GM23338 (cell line): ENCODE measurements around the gene FARP1. TPM values are rescaled to one million over a fixed set of nuclear protein-coding genes. Genes with fewer than 3 reads are reported as not detected.

ENCODE experiments used
- ATAC-seq: fragments of 200-7000 bp; cut with Tn5 transposase; 3 replicates; pipeline ENCODE4 v1.9.1; 2020
- DNase-seq: peaks from one replicate; pipeline ENCODE4 v3.0.0-alpha.2; 2015; ENCODE audit warnings: low spot score
- H2AFZ ChIP-seq: fragments of 200-600 bp; sonication (generic); 2 replicates; pipeline ENCODE4 v1.8.0; 2016; ENCODE audit warnings: antibody characterized with exemption, mild to moderate bottlenecking, moderate library complexity
- H3F3A ChIP-seq: fragments of 200-600 bp; sonication (generic); replicated peaks from 2 replicates; pipeline ENCODE4 v1.8.0; 2017; ENCODE audit warnings: antibody characterized with exemption, mixed run types, low read depth
- H3K27ac ChIP-seq: fragments of 200-600 bp; sonication (generic); 2 replicates; pipeline ENCODE4 v1.6.1; 2016; ENCODE audit warnings: low read depth
- H3K27me3 ChIP-seq: fragments of 200-600 bp; sonication (generic); 2 replicates; pipeline ENCODE4 v1.8.0; 2016; ENCODE audit warnings: mild to moderate bottlenecking, mixed run types, moderate library complexity; ENCODE audit not compliant: insufficient read depth
- H3K36me3 ChIP-seq: fragments of 200-600 bp; sonication (generic); 2 replicates; pipeline ENCODE4 v1.8.0; 2016; ENCODE audit warnings: mild to moderate bottlenecking; ENCODE audit not compliant: insufficient read depth
- H3K4me1 ChIP-seq: fragments of 200-600 bp; sonication (generic); 2 replicates; pipeline ENCODE4 v1.8.0; 2016; ENCODE audit warnings: mild to moderate bottlenecking, moderate library complexity; ENCODE audit not compliant: insufficient read depth
- H3K4me2 ChIP-seq: fragments of 200-600 bp; sonication (generic); 2 replicates; pipeline ENCODE4 v1.7.1; 2017; ENCODE audit warnings: mixed run types
- H3K4me3 ChIP-seq: fragments of 200-600 bp; sonication (generic); 2 replicates; pipeline ENCODE4 v1.6.1; 2016; ENCODE audit warnings: mixed run types
- H3K79me2 ChIP-seq: fragments of 200-600 bp; sonication (generic); replicated peaks from 2 replicates; pipeline ENCODE4 v1.8.0; 2017; ENCODE audit warnings: mild to moderate bottlenecking; ENCODE audit not compliant: insufficient read depth
- H3K9me2 ChIP-seq: fragments of 200-600 bp; sonication (generic); 2 replicates; pipeline ENCODE4 v1.8.0; 2017; ENCODE audit not compliant: insufficient read depth
- H4K20me1 ChIP-seq: fragments of 200-600 bp; sonication (generic); replicated peaks from 2 replicates; pipeline ENCODE4 v1.8.0; 2017; ENCODE audit warnings: mild to moderate bottlenecking; ENCODE audit not compliant: insufficient read depth
- H3K27ac Mint-ChIP-seq: 2 replicates; pipeline ENCODE4 v1.8.0; 2020; ENCODE audit warnings: inconsistent platforms, mild to moderate bottlenecking, moderate library complexity, mixed read lengths
- H3K27me3 Mint-ChIP-seq: 3 replicates; pipeline ENCODE4 v1.8.0; 2022; ENCODE audit warnings: low read depth, mild to moderate bottlenecking, moderate library complexity, mixed read lengths, inconsistent platforms; ENCODE audit not compliant: insufficient read depth, poor library complexity
- H3K36me3 Mint-ChIP-seq: 3 replicates; pipeline ENCODE4 v1.8.0; 2021; ENCODE audit warnings: low read depth, mild to moderate bottlenecking, inconsistent platforms, moderate library complexity, mixed read lengths
- H3K4me1 Mint-ChIP-seq: 3 replicates; pipeline ENCODE4 v1.8.0; 2020; ENCODE audit warnings: mild to moderate bottlenecking, inconsistent platforms, mixed read lengths
- H3K4me3 Mint-ChIP-seq: 3 replicates; pipeline ENCODE4 v1.8.0; 2021; ENCODE audit warnings: moderate library complexity, mild to moderate bottlenecking, inconsistent platforms, mixed read lengths
- H3K9me3 Mint-ChIP-seq: 3 replicates; pipeline ENCODE4 v1.8.0; 2020; ENCODE audit warnings: moderate library complexity, mild to moderate bottlenecking, inconsistent platforms, mixed read lengths
- EZH2 ChIP-seq: fragments of 200-600 bp; sonication (generic); IDR thresholded peaks from one replicate; pipeline ENCODE4 v1.8.0; 2017; ENCODE audit warnings: antibody characterized with exemption, mild to moderate bottlenecking, low read depth; ENCODE audit not compliant: unreplicated experiment
- EZH2phosphoT487 ChIP-seq: fragments of 200-600 bp; sonication (generic); IDR thresholded peaks from one replicate; pipeline ENCODE4 v1.8.1; 2018; ENCODE audit warnings: antibody characterized with exemption; ENCODE audit not compliant: unreplicated experiment
- POLR2AphosphoS5 ChIP-seq: IDR thresholded peaks from 2 replicates; pipeline ENCODE4 v1.6.1; 2016; ENCODE audit warnings: antibody characterized with exemption, low read depth
- STAT1 ChIP-seq: IDR thresholded peaks from one replicate; pipeline ENCODE4 v1.6.1; 2016; ENCODE audit warnings: antibody characterized with exemption; ENCODE audit not compliant: unreplicated experiment
- ZNF114 ChIP-seq: fragments of 250-450 bp; sonication (Bioruptor Pico); IDR thresholded peaks from 2 replicates; pipeline ENCODE4 v1.5.0; 2020; ENCODE audit warnings: mild to moderate bottlenecking, moderate library complexity
- ZNF331 ChIP-seq: fragments of 250-450 bp; sonication (Bioruptor Pico); IDR thresholded peaks from 2 replicates; pipeline ENCODE4 v1.5.0; 2020; ENCODE audit warnings: low read depth, mild to moderate bottlenecking, moderate library complexity
- polyA plus RNA-seq: library from polyadenylated mRNA; unstranded; fragments of >200 nt; fragmentation: Nextera tagmentation; extraction: Ambion mirVana; gene quantifications from 2 replicates; pipeline ENCODE4 v1.2.1, GENCODE V29; 2016
- total RNA-seq: library from RNA; depleted of rRNA; stranded (reverse); fragments of >200 nt; shearing (Covaris generic); gene quantifications from 2 replicates; pipeline ENCODE4 v1.2.3, GENCODE V29; 2014
- TF ChIP-seq, protein P1 (sequence below): fragments of 250-450 bp; sonication (Bioruptor Pico); IDR thresholded peaks from 2 replicates; pipeline ENCODE4 v1.5.0; 2020; ENCODE audit warnings: mild to moderate bottlenecking, moderate library complexity
- TF ChIP-seq, protein P2 (sequence below): IDR thresholded peaks from 2 replicates; pipeline ENCODE4 v1.6.1; 2016; ENCODE audit warnings: antibody characterized with exemption
- TF ChIP-seq, protein P3 (sequence below), 2 experiments: fragments of 200-600 bp in 1 of 2; sonication (generic) in 1 of 2; conservative IDR thresholded peaks; 2 replicates each; pipeline versions ENCODE4 v1.5.1 to v1.6.1; 2016 to 2017; ENCODE audit warnings: antibody characterized with exemption in 2 of 2, low read depth in 2 of 2, mild to moderate bottlenecking in 2 of 2, moderate library complexity in 1 of 2
- TF ChIP-seq, protein P4 (sequence below): IDR thresholded peaks from one replicate; pipeline ENCODE4 v1.6.1; 2018; ENCODE audit warnings: antibody characterized with exemption; ENCODE audit not compliant: unreplicated experiment

FARP1 gene
- total and polyA plus RNA-seq, 2 experiments from 2014 or later, result 53.6 to 82.5 TPM

DNA sequence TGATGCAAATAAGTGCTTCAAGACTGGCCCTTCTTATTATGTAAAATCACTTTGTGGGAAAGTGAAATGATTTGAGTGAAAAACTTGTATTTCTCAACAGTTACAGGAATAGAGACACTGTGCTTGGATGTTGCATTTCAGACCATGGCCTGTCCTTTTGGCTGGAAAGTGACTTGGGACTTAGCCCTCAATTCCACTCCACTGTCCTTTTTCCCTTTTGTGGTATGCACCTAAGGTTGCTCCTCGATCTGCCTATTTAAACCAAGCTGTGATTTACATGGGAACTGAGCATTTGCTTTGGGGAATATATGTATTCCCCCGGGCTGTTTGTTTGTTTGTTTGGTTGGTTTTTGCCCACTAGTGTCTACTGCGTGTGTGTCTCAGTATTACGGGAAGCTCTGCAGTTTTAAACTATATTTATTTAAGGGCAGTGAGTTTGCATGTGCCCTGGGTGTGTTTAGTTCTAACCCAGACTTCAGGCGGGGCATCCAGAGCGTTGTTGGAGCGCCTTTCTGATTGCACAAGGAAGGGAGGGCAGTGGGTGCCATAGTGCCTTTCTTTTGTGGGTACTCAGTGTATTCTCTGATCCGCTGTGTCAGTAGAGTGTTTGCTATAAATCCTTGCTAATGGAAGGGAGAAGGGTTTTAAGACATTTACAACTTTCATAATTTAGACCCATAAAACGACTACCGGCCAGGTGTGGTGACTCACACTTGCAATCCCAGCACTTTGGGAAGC lies 52.3 kb downstream of the FARP1 start:
- H2AFZ ChIP-seq, result no peak overlapping the region
- peaks cover 78% of the 10 kb centered on the region for H3K79me2 ChIP-seq
- H3K9me2 ChIP-seq, result no peaks in the 10 kb centered on the region
- no peak overlapping the region for H3K4me3 ChIP-seq
- H3K4me1 Mint-ChIP-seq, result peaks cover 33% of the 10 kb centered on the region
- peak overlapping the region; percentile 38; the same call in 1 of the 2 replicates for H3K27ac Mint-ChIP-seq
- H3K27ac ChIP-seq, result peak overlapping the region; percentile 67
- H3K9me3 Mint-ChIP-seq, result no peaks in the 10 kb centered on the region; the same call in 2 of the 3 replicates
- no peaks in the 10 kb centered on the region for H3K27me3 ChIP-seq
- H3K4me2 ChIP-seq, result 0 out of 2 replicates have a peak overlapping the region, but pooled peaks have one; percentile 31
- no peak for TF ChIP-seq POLR2AphosphoS5
- no peak for TF ChIP-seq ZNF114 (CRISPR knock-in tag)
- TF ChIP-seq, protein P1, sequence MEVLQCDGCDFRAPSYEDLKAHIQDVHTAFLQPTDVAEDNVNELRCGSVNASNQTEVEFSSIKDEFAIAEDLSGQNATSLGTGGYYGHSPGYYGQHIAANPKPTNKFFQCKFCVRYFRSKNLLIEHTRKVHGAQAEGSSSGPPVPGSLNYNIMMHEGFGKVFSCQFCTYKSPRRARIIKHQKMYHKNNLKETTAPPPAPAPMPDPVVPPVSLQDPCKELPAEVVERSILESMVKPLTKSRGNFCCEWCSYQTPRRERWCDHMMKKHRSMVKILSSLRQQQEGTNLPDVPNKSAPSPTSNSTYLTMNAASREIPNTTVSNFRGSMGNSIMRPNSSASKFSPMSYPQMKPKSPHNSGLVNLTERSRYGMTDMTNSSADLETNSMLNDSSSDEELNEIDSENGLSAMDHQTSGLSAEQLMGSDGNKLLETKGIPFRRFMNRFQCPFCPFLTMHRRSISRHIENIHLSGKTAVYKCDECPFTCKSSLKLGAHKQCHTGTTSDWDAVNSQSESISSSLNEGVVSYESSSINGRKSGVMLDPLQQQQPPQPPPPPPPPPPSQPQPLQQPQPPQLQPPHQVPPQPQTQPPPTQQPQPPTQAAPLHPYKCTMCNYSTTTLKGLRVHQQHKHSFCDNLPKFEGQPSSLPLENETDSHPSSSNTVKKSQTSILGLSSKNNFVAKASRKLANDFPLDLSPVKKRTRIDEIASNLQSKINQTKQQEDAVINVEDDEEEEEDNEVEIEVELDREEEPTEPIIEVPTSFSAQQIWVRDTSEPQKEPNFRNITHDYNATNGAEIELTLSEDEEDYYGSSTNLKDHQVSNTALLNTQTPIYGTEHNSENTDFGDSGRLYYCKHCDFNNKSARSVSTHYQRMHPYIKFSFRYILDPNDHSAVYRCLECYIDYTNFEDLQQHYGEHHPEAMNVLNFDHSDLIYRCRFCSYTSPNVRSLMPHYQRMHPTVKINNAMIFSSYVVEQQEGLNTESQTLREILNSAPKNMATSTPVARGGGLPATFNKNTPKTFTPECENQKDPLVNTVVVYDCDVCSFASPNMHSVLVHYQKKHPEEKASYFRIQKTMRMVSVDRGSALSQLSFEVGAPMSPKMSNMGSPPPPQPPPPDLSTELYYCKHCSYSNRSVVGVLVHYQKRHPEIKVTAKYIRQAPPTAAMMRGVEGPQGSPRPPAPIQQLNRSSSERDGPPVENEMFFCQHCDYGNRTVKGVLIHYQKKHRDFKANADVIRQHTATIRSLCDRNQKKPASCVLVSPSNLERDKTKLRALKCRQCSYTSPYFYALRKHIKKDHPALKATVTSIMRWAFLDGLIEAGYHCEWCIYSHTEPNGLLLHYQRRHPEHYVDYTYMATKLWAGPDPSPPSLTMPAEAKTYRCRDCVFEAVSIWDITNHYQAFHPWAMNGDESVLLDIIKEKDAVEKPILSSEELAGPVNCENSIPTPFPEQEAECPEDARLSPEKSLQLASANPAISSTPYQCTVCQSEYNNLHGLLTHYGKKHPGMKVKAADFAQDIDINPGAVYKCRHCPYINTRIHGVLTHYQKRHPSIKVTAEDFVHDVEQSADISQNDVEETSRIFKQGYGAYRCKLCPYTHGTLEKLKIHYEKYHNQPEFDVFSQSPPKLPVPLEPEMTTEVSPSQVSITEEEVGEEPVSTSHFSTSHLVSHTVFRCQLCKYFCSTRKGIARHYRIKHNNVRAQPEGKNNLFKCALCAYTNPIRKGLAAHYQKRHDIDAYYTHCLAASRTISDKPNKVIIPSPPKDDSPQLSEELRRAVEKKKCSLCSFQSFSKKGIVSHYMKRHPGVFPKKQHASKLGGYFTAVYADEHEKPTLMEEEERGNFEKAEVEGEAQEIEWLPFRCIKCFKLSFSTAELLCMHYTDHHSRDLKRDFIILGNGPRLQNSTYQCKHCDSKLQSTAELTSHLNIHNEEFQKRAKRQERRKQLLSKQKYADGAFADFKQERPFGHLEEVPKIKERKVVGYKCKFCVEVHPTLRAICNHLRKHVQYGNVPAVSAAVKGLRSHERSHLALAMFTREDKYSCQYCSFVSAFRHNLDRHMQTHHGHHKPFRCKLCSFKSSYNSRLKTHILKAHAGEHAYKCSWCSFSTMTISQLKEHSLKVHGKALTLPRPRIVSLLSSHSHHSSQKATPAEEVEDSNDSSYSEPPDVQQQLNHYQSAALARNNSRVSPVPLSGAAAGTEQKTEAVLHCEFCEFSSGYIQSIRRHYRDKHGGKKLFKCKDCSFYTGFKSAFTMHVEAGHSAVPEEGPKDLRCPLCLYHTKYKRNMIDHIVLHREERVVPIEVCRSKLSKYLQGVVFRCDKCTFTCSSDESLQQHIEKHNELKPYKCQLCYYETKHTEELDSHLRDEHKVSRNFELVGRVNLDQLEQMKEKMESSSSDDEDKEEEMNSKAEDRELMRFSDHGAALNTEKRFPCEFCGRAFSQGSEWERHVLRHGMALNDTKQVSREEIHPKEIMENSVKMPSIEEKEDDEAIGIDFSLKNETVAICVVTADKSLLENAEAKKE, result no peak
- TF ChIP-seq EZH2, result no peak
- TF ChIP-seq STAT1, result no peak
- TF ChIP-seq, protein P2, sequence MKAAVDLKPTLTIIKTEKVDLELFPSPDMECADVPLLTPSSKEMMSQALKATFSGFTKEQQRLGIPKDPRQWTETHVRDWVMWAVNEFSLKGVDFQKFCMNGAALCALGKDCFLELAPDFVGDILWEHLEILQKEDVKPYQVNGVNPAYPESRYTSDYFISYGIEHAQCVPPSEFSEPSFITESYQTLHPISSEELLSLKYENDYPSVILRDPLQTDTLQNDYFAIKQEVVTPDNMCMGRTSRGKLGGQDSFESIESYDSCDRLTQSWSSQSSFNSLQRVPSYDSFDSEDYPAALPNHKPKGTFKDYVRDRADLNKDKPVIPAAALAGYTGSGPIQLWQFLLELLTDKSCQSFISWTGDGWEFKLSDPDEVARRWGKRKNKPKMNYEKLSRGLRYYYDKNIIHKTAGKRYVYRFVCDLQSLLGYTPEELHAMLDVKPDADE, result no peak
- no peak for TF ChIP-seq EZH2phosphoT487
- TF ChIP-seq, protein P3, sequence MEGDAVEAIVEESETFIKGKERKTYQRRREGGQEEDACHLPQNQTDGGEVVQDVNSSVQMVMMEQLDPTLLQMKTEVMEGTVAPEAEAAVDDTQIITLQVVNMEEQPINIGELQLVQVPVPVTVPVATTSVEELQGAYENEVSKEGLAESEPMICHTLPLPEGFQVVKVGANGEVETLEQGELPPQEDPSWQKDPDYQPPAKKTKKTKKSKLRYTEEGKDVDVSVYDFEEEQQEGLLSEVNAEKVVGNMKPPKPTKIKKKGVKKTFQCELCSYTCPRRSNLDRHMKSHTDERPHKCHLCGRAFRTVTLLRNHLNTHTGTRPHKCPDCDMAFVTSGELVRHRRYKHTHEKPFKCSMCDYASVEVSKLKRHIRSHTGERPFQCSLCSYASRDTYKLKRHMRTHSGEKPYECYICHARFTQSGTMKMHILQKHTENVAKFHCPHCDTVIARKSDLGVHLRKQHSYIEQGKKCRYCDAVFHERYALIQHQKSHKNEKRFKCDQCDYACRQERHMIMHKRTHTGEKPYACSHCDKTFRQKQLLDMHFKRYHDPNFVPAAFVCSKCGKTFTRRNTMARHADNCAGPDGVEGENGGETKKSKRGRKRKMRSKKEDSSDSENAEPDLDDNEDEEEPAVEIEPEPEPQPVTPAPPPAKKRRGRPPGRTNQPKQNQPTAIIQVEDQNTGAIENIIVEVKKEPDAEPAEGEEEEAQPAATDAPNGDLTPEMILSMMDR (conservative IDR thresholded peaks at IDR 0.05; ENCODE audit: low read depth in 2 of 2), result no peak
- TF ChIP-seq, protein P4, sequence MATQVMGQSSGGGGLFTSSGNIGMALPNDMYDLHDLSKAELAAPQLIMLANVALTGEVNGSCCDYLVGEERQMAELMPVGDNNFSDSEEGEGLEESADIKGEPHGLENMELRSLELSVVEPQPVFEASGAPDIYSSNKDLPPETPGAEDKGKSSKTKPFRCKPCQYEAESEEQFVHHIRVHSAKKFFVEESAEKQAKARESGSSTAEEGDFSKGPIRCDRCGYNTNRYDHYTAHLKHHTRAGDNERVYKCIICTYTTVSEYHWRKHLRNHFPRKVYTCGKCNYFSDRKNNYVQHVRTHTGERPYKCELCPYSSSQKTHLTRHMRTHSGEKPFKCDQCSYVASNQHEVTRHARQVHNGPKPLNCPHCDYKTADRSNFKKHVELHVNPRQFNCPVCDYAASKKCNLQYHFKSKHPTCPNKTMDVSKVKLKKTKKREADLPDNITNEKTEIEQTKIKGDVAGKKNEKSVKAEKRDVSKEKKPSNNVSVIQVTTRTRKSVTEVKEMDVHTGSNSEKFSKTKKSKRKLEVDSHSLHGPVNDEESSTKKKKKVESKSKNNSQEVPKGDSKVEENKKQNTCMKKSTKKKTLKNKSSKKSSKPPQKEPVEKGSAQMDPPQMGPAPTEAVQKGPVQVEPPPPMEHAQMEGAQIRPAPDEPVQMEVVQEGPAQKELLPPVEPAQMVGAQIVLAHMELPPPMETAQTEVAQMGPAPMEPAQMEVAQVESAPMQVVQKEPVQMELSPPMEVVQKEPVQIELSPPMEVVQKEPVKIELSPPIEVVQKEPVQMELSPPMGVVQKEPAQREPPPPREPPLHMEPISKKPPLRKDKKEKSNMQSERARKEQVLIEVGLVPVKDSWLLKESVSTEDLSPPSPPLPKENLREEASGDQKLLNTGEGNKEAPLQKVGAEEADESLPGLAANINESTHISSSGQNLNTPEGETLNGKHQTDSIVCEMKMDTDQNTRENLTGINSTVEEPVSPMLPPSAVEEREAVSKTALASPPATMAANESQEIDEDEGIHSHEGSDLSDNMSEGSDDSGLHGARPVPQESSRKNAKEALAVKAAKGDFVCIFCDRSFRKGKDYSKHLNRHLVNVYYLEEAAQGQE, result no peak
- TF ChIP-seq ZNF331 (CRISPR knock-in tag), result no peak
- no peak for DNase-seq
- no peak for ATAC-seq
- H3K27me3 Mint-ChIP-seq, result no peaks in the 10 kb centered on the region
- H3F3A ChIP-seq, result no peaks in the 10 kb centered on the region
- peaks cover 36% of the 10 kb centered on the region for H3K4me1 ChIP-seq
- peaks cover 7% of the 10 kb centered on the region; the same call in 2 of the 3 replicates for H3K36me3 Mint-ChIP-seq
- no peaks in the 10 kb centered on the region; the same call in 1 of the 2 replicates for H4K20me1 ChIP-seq
- no peaks in the 10 kb centered on the region for H3K36me3 ChIP-seq
- no peak overlapping the region for H3K4me3 Mint-ChIP-seq
